HG02970 (cell line): ENCODE data around the gene VPS45.
"Not testable (repeated sequence)": the region's sequence is repeated elsewhere in the genome, so short reads cannot be mapped to it uniquely, and the experiment has no call there.

Experiments
- ATAC-seq: cut with Tn5 transposase; IDR thresholded peaks from one replicate; pipeline ENCODE4 v1.9.1; 2021; ENCODE audit warnings: mild to moderate bottlenecking, moderate library complexity, moderate number of reproducible peaks; ENCODE audit not compliant: unreplicated experiment, low FRiP score

Gene VPS45

GRCh38 chr1:150185481-150185880 is 117.9 kb downstream of the VPS45 start:
- no peak for ATAC-seq

- not testable (repeated sequence) for ATAC-seq
Measured at GRCh38 chr1:150186438-150186788, 118.8 kb downstream of the VPS45 start.

GRCh38 chr1:150186789-150187559 is 119.4 kb downstream of the VPS45 start:
- no peak for ATAC-seq

GRCh38 chr1:150187560-150187931 is 120.0 kb downstream of the VPS45 start:
- no peak for ATAC-seq

- no peak for ATAC-seq
Measured at GRCh38 chr1:150192012-150192411, 124.4 kb downstream of the VPS45 start.

- ATAC-seq = no peak
Measured at GRCh38 chr1:150194381-150195031, 126.9 kb downstream of the VPS45 start.
